ENCODE data around the gene CD300A. TPM values are rescaled to one million over a fixed set of nuclear protein-coding genes. Genes with fewer than 3 reads are reported as not detected.
A peak's percentile ranks its signal among the peaks of the same experiment; 100 is the strongest.

CD300A gene
- total RNA-seq, 4 donors from 2014 or later, result 0.88 to 19.6 (median 2.8) TPM

DNA sequence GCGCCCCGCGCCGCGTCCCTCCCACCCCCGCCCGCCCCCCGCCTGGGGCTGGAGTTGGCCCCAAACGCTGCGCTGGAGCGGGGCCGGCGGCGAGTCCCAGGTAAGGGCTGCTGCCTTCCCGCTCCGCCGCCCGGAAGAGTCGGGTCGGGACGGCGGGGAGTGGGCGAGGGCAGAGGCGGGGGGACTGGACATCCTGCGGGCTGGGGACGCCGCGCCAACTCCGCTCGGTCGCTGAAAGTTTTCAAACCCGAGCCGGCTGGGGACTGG is 34.1 kb upstream of the CD300A start:
- TF ChIP-seq, protein P1, sequence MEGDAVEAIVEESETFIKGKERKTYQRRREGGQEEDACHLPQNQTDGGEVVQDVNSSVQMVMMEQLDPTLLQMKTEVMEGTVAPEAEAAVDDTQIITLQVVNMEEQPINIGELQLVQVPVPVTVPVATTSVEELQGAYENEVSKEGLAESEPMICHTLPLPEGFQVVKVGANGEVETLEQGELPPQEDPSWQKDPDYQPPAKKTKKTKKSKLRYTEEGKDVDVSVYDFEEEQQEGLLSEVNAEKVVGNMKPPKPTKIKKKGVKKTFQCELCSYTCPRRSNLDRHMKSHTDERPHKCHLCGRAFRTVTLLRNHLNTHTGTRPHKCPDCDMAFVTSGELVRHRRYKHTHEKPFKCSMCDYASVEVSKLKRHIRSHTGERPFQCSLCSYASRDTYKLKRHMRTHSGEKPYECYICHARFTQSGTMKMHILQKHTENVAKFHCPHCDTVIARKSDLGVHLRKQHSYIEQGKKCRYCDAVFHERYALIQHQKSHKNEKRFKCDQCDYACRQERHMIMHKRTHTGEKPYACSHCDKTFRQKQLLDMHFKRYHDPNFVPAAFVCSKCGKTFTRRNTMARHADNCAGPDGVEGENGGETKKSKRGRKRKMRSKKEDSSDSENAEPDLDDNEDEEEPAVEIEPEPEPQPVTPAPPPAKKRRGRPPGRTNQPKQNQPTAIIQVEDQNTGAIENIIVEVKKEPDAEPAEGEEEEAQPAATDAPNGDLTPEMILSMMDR (IDR thresholded peaks at IDR 0.05), result no peak
- TF ChIP-seq POLR2A (IDR thresholded peaks at IDR 0.05), result no peak
- Histone ChIP-seq H3K27ac (peak overlapping the region; percentile 87 to 93 (median 92)), H3K9me3 (peaks cover 0 to 5% (median 0%) of the 10 kb centered on the region in 3 donors), H3K36me3 (no peaks in the 10 kb centered on the region), H3K27me3 (peaks cover 0 to 58% (median 0%) of the 10 kb centered on the region in 4 donors), H3K4me3 (peak overlapping the region; percentile 55 to 84 (median 65)), H3K4me1 (peaks cover 15 to 66% (median 27%) of the 10 kb centered on the region in 3 donors)
- intact Hi-C loops (cut with DNase I), result no loop called here
- WGBS, 2 donors, result no CpG with 5 or more reads among the region's 33 CpGs
- DNase-seq, result no peak

GRCh38 chr17:74432766-74433391 is 33.6 kb upstream of the CD300A start:
- no peaks in the 10 kb centered on the region for H3K36me3 ChIP-seq
- intact Hi-C loops (cut with DNase I), result no loop called here
- WGBS, 2 donors, result 21 to 28% methylated on average over 10 to 11 of the region's 23 CpGs
- no peak for DNase-seq
- no peak for TF ChIP-seq POLR2A (IDR thresholded peaks at IDR 0.05)
- TF ChIP-seq, protein P1 (IDR thresholded peaks at IDR 0.05), result no peak
- H3K27ac ChIP-seq, result peak overlapping the region; percentile 87 to 93 (median 92)
- H3K27me3 ChIP-seq, result peaks cover 0 to 58% (median 0%) of the 10 kb centered on the region in 4 donors
- H3K9me3 ChIP-seq, result peaks cover 0 to 10% (median 0%) of the 10 kb centered on the region in 3 donors
- H3K4me1 ChIP-seq, result peaks cover 15 to 61% (median 22%) of the 10 kb centered on the region in 3 donors
- peak overlapping the region; percentile 55 to 84 (median 65) for H3K4me3 ChIP-seq

GRCh38 chr17:74433421-74434121 is 32.9 kb upstream of the CD300A start:
- no peak for DNase-seq
- H3K27ac ChIP-seq, result peak overlapping the region in 3 of 4 donors; percentile 92 to 93 (median 93)
- H3K9me3 ChIP-seq, result peaks cover 0 to 17% (median 0%) of the 10 kb centered on the region in 3 donors
- WGBS, 2 donors, result 64 to 84% methylated on average over 10 to 11 of the region's 17 CpGs
- H3K27me3 ChIP-seq, result peaks cover 0 to 58% (median 0%) of the 10 kb centered on the region in 4 donors
- TF ChIP-seq, protein P1 (IDR thresholded peaks at IDR 0.05), result no peak
- no peak for TF ChIP-seq POLR2A (IDR thresholded peaks at IDR 0.05)
- peak overlapping the region in 3 of 4 donors; percentile 59 to 84 (median 71) for H3K4me3 ChIP-seq
- intact Hi-C loops (cut with DNase I), result no loop called here
- no peaks in the 10 kb centered on the region for H3K36me3 ChIP-seq
- H3K4me1 ChIP-seq, result peaks cover 15 to 54% (median 22%) of the 10 kb centered on the region in 3 donors

GRCh38 chr17:74435775-74436359 is 30.6 kb upstream of the CD300A start:
- WGBS, 2 donors, result 73 to 81% methylated on average over 5 of the region's 5 CpGs
- no peak overlapping the region for H3K27ac ChIP-seq
- intact Hi-C loops (cut with DNase I), result no loop called here

More at GRCh38 chr17:74435775-74436359, 30.6 kb upstream of the CD300A start:
- H3K27me3 ChIP-seq, result peaks cover 0 to 44% (median 0%) of the 10 kb centered on the region in 4 donors
- TF ChIP-seq, protein P1 (IDR thresholded peaks at IDR 0.05), result no peak
- no peak for TF ChIP-seq POLR2A (IDR thresholded peaks at IDR 0.05)
- H3K4me3 ChIP-seq, result no peak overlapping the region
- peaks cover 0 to 24% (median 0%) of the 10 kb centered on the region in 3 donors for H3K9me3 ChIP-seq
- H3K36me3 ChIP-seq, result peaks cover 0 to 13% (median 0%) of the 10 kb centered on the region in 3 donors
- H3K4me1 ChIP-seq, result peaks cover 10 to 31% (median 19%) of the 10 kb centered on the region in 3 donors
- DNase-seq, result no peak

Data from esophagus squamous epithelium (tissue), 5 donors.